AG04449 (cell line): ENCODE measurements around the gene DYNC2I2.
A peak's percentile ranks its signal among the peaks of the same experiment; 100 is the strongest.

Source experiments
- CTCF ChIA-PET: fragments of 350-600 bp; formaldehyde crosslinking; extraction: SDS; loops from one replicate; lab custom pipeline; 2021; ENCODE audit warnings: antibody characterized with exemption; lab: Yijun Ruan, JAX
- POLR2A ChIA-PET: fragments of 400-600, 350-600 bp; formaldehyde crosslinking; extraction: SDS; loops from one replicate; lab custom pipeline; 2020; ENCODE audit warnings: antibody characterized with exemption, inconsistent platforms; lab: Yijun Ruan, JAX
- DNase-seq: peaks from one replicate; pipeline ENCODE4 v3.0.0-alpha.2; 2010; ENCODE audit warnings: low read depth, low spot score
- H3K4me3 ChIP-seq: 2 replicates; pipeline ENCODE4 v1.5.1; 2011; ENCODE audit warnings: low read depth, mild to moderate bottlenecking, control low read depth, low read length
- CTCF ChIP-seq: IDR thresholded peaks from one replicate; pipeline ENCODE4 v1.5.1; 2011; ENCODE audit warnings: mild to moderate bottlenecking, moderate library complexity, low read length, control low read depth, inconsistent platforms; ENCODE audit not compliant: insufficient read depth; ENCODE audit errors: missing control alignments

DYNC2I2 gene

GRCh38 chr9:128637656-128638055, 19.0 kb downstream of the DYNC2I2 start:
- DNase-seq: no peak
- no peak overlapping the region for H3K4me3 ChIP-seq
- CTCF ChIA-PET: interaction anchor here (1.0 to 1.8 kb wide), 3 partner anchors 11 to 182 kb away, joined by 3 to 8 read pairs (median 3); no protein-coding TSS in a partner anchor
- no peak for TF ChIP-seq CTCF
- POLR2A ChIA-PET: interaction anchor here (1.8 kb wide), 1 partner anchor 52 kb away, joined by 4 read pairs; the partner anchor contains the start of gene SET

DNA sequence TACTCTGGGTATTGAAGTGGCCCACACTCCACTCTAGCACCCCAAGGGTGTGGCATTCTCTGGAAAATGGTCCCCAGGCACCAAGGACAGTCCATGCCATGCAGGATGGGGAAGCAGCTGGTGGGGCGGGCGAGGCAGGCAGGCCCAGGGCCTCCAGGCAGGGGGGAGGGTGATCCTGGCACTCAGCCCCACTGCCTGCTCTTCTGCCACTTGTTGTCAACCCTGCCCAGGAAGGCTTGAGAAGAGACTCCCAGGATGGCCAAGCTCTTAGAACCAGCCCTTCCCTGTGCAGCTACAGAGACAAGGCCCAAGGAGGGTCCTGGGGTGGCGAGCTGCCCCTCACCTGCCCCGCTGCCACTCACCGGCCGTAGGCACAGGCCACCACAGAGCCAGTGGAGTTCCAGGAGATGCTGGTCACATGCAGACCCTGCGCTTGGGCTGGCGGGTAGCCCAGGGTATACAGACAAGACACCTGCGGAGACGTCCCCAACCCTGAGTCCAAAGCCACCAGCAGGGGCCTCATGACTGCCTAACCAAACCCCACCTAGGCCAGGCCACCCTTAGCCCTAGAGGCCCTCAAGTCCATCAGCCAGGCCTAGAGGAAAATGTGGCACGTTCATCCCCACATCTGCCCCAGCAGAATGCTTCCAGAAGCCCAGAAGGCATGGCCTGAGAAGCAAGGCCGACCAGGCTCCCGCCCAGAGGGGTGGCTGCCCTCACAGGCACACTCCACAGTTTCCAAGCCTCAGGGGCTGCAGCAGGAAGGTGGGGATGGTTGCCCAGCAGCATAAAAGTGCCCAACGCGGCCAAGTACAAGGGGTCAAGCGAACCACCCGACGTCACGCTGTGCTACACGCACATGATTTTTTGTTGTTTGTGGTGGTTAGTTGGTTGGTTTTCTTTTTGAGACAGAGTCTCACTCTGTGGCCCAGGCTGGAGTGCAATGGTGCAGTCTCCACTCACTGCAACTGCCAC, 19.8 kb downstream of the DYNC2I2 start:
- POLR2A ChIA-PET: interaction anchor here (0.6 to 1.8 kb wide), 3 partner anchors 9 to 53 kb away, joined by 3 to 7 read pairs (median 4); partner anchors contain the start of gene SET
- no peak for DNase-seq
- TF ChIP-seq CTCF: no peak
- no peak overlapping the region for H3K4me3 ChIP-seq
- CTCF ChIA-PET: interaction anchor here (1.0 to 2.9 kb wide), 9 partner anchors 10 to 291 kb away, joined by 3 to 21 read pairs (median 7); partner anchors contain the start of genes ENDOG and PKN3

DNA sequence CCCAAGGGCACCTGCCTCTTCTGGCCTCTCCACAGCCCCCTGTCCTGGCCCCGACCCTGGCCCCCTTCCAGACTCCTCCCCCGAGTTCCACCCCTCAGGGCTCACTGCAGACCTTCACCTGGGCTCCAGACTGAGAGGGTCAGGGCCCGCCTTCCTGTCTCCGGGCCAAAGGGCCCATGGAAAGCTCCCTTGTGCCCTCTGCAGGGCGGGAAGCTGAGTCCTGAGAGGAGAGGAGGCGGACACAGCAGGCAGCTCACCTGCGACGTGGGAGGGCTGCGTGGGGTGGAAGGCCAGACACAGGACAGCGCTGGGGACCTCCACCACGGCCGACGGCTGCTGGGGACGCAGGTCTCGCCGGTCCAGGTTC, 20.6 kb downstream of the DYNC2I2 start:
- H3K4me3 ChIP-seq: no peak overlapping the region
- DNase-seq: no peak
- CTCF ChIA-PET: interaction anchor here (0.6 to 4.3 kb wide), 32 partner anchors 8 to 301 kb away, joined by 3 to 53 read pairs (median 4); partner anchors contain the start of genes ENDOG, PKN3, SPTAN1 and ZER1
- peak; percentile 17 for TF ChIP-seq CTCF
- POLR2A ChIA-PET: interaction anchor here (0.6 to 1.8 kb wide), 7 partner anchors 10 to 153 kb away, joined by 3 to 9 read pairs (median 4); partner anchors contain the start of genes SET and SPTAN1

- peak; percentile 70 for DNase-seq
- no peak overlapping the region; the same call in 1 of the 2 replicates for H3K4me3 ChIP-seq
- ChIA-PET POLR2A (interaction anchor here (0.5 to 1.5 kb wide), 6 partner anchors 10 to 153 kb away, joined by 3 to 9 read pairs (median 4); partner anchors contain the start of gene SPTAN1), CTCF (interaction anchor here (0.6 to 4.3 kb wide), 34 partner anchors 8 to 300 kb away, joined by 3 to 53 read pairs (median 4); partner anchors contain the start of genes ENDOG, PKN3, SPTAN1 and ZER1)
- TF ChIP-seq CTCF: peak; percentile 88
Measured at GRCh38 chr9:128635266-128636023, 21.2 kb downstream of the DYNC2I2 start.

- DNase-seq: no peak
- ChIA-PET POLR2A (interaction anchor here (0.5 to 1.6 kb wide), 5 partner anchors 35 to 154 kb away, joined by 3 to 9 read pairs (median 4); partner anchors contain the start of gene SPTAN1), CTCF (interaction anchor here (0.7 to 4.3 kb wide), 28 partner anchors 9 to 293 kb away, joined by 3 to 53 read pairs (median 4); partner anchors contain the start of genes ENDOG, PKN3, SPTAN1 and ZER1)
- no peak for TF ChIP-seq CTCF
- no peak overlapping the region for H3K4me3 ChIP-seq
Measured at GRCh38 chr9:128634651-128635262, 21.9 kb downstream of the DYNC2I2 start.
